Gastrocnemius medialis (tissue), 4 donors: ENCODE data around the gene PLA2G6.

ENCODE experiments used
- POLR2A ChIP-seq, 2 donors: fragments of 450-650 bp; IDR thresholded peaks; one replicate each; pipeline ENCODE4 v1.6.1; 2017; ENCODE audit warnings: antibody characterized with exemption in 2 of 2, mild to moderate bottlenecking in 2 of 2, moderate library complexity in 2 of 2
- TF ChIP-seq, protein P1 (sequence below), 5 experiments: fragments of 450-650 bp in 3 of 5; fragments of 200-600 bp in 2 of 5; sonication (generic) in 2 of 5; IDR thresholded peaks in 4 of 5; conservative IDR thresholded peaks in 1 of 5; 1 replicate in 4 of 5; 2 replicates in 1 of 5; pipeline ENCODE4 v1.5.1; 2016 to 2019; ENCODE audit warnings: antibody characterized with exemption in 5 of 5, mild to moderate bottlenecking in 3 of 5, moderate library complexity in 3 of 5

DNA sequence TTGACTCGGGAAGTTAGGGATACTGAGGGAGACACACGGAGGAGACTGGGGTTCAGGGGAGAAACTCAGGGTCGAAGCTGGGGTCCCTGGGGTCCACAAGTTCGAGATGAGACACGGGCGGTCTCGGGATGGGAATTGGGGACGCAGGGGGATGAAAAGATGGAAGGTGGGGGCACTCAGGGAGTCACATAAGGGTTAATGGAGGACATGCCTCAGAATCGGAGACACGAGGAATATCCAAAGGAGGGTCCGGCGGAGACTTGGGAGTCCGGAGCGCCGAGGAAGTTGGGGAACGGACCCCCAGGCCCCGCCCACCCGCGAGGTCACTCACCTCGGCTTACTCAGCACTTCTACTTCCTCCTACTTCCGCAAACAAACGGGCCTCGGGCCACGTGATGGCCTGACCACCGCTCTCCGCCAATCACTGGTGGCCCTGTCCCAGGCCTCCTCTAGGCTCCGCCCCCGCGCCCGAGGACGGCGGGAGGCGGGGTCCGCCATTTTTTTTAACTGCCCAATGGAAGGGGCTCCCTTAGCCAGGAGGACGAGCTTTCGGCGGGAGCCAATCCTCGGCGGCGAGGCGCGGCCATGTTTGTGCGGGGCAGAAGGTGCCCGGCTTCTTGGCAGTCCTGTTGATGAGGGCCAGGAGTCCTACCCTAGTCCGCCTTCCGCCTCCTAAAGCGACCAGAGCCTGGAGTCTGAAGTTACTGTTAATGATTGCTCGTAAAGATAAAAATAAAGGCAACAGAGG is at the start of gene PLA2G6:
- TF ChIP-seq, protein P1, sequence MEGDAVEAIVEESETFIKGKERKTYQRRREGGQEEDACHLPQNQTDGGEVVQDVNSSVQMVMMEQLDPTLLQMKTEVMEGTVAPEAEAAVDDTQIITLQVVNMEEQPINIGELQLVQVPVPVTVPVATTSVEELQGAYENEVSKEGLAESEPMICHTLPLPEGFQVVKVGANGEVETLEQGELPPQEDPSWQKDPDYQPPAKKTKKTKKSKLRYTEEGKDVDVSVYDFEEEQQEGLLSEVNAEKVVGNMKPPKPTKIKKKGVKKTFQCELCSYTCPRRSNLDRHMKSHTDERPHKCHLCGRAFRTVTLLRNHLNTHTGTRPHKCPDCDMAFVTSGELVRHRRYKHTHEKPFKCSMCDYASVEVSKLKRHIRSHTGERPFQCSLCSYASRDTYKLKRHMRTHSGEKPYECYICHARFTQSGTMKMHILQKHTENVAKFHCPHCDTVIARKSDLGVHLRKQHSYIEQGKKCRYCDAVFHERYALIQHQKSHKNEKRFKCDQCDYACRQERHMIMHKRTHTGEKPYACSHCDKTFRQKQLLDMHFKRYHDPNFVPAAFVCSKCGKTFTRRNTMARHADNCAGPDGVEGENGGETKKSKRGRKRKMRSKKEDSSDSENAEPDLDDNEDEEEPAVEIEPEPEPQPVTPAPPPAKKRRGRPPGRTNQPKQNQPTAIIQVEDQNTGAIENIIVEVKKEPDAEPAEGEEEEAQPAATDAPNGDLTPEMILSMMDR (IDR thresholded peaks at IDR 0.05 in 4 of 5, conservative IDR thresholded peaks at IDR 0.05 in 1 of 5) = no peak
- TF ChIP-seq POLR2A (IDR thresholded peaks at IDR 0.05) = peak; percentile 36 to 77
